Neural cell (in vitro differentiated cells): ENCODE data around the gene NDUFAB1.
"Not testable (repeated sequence)": the region's sequence is repeated elsewhere in the genome, so short reads cannot be mapped to it uniquely, and the experiment has no call there.

ENCODE experiments used
- CTCF ChIP-seq: fragments of 450-650 bp; IDR thresholded peaks from 2 replicates; pipeline ENCODE4 v1.5.1; 2014; ENCODE audit warnings: antibody characterized with exemption, mild to moderate bottlenecking, moderate library complexity; ENCODE audit not compliant: poor library complexity, severe bottlenecking
- EP300 ChIP-seq: fragments of 450-650 bp; conservative IDR thresholded peaks from 2 replicates; pipeline ENCODE4 v1.6.1; 2014; ENCODE audit warnings: antibody characterized with exemption, mild to moderate bottlenecking, moderate library complexity; ENCODE audit not compliant: poor library complexity, severe bottlenecking
- POLR2AphosphoS5 ChIP-seq: IDR thresholded peaks from 2 replicates; pipeline ENCODE4 v1.6.1; 2012
- RAD21 ChIP-seq: fragments of 450-650 bp; conservative IDR thresholded peaks from 2 replicates; pipeline ENCODE4 v1.6.1; 2014; ENCODE audit warnings: antibody characterized with exemption, mild to moderate bottlenecking, moderate library complexity
- SMC3 ChIP-seq: fragments of 450-650 bp; conservative IDR thresholded peaks from 2 replicates; pipeline ENCODE4 v1.6.1; 2014; ENCODE audit warnings: antibody characterized with exemption, mild to moderate bottlenecking, moderate library complexity; ENCODE audit not compliant: poor library complexity
- TAF1 ChIP-seq: IDR thresholded peaks from 2 replicates; pipeline ENCODE4 v1.6.1; 2012; ENCODE audit warnings: low read depth

- TF ChIP-seq CTCF, POLR2AphosphoS5, EP300, RAD21, TAF1, SMC3: not testable (repeated sequence)
Observed at GRCh38 chr16:23631874-23632273, 35.8 kb upstream of the NDUFAB1 start.
